Measurements from ENCODE around the gene FFAR3.

FFAR3 gene

GRCh38 chr19:35357867-35358573, at the start of gene FFAR3:
Gene FFAR3 (plus strand): TSS chr19:35358460. CDS start chr19:35358891, 431 bp downstream.
- no peak for DNase-seq (ENCODE audit: low read depth in 2 of 2)

- no peak for DNase-seq (ENCODE audit: low read depth in 2 of 2)
Observed at GRCh38 chr19:35308910-35309309, 49.4 kb upstream of the FFAR3 start.

- no peak for DNase-seq (ENCODE audit: low read depth in 2 of 2)
Observed at GRCh38 chr19:35309481-35310279, 48.6 kb upstream of the FFAR3 start.

- no peak for DNase-seq (ENCODE audit: low read depth in 2 of 2)
Observed at GRCh38 chr19:35310331-35310730, 47.9 kb upstream of the FFAR3 start.

- no peak for DNase-seq (ENCODE audit: low read depth in 2 of 2)
Observed at GRCh38 chr19:35310811-35311465, 47.3 kb upstream of the FFAR3 start.

- DNase-seq (ENCODE audit: low read depth in 2 of 2): no peak
Observed at GRCh38 chr19:35311901-35312665, 46.2 kb upstream of the FFAR3 start.

- DNase-seq (ENCODE audit: low read depth in 2 of 2): no peak
Observed at GRCh38 chr19:35313587-35313986, 44.7 kb upstream of the FFAR3 start.

GRCh38 chr19:35314031-35314430, 44.2 kb upstream of the FFAR3 start:
- no peak for DNase-seq (ENCODE audit: low read depth in 2 of 2)

- no peak for DNase-seq (ENCODE audit: low read depth in 2 of 2)
Observed at GRCh38 chr19:35314858-35315470, 43.3 kb upstream of the FFAR3 start.

- no peak for DNase-seq (ENCODE audit: low read depth in 2 of 2)
Observed at GRCh38 chr19:35315883-35316282, 42.4 kb upstream of the FFAR3 start.

GRCh38 chr19:35316560-35316959, 41.7 kb upstream of the FFAR3 start:
- DNase-seq (ENCODE audit: low read depth in 2 of 2): no peak

- DNase-seq (ENCODE audit: low read depth in 2 of 2): no peak
Observed at GRCh38 chr19:35317464-35318043, 40.7 kb upstream of the FFAR3 start.

- DNase-seq (ENCODE audit: low read depth in 2 of 2): no peak
Observed at GRCh38 chr19:35318679-35319448, 39.4 kb upstream of the FFAR3 start.

GRCh38 chr19:35320065-35320713, 38.1 kb upstream of the FFAR3 start:
- DNase-seq (ENCODE audit: low read depth in 2 of 2): no peak

GRCh38 chr19:35321291-35321690, 37.0 kb upstream of the FFAR3 start:
- DNase-seq (ENCODE audit: low read depth in 2 of 2): no peak

- no peak for DNase-seq (ENCODE audit: low read depth in 2 of 2)
Observed at GRCh38 chr19:35322014-35322413, 36.2 kb upstream of the FFAR3 start.

- no peak for DNase-seq (ENCODE audit: low read depth in 2 of 2)
Observed at GRCh38 chr19:35327642-35328041, 30.6 kb upstream of the FFAR3 start.

GRCh38 chr19:35328851-35329285, 29.4 kb upstream of the FFAR3 start, which contains the start of gene CD22:
Gene CD22 (plus strand): TSS chr19:35329187. CDS start chr19:35332041, 2,854 bp downstream.
- DNase-seq (ENCODE audit: low read depth in 2 of 2): no peak

- DNase-seq (ENCODE audit: low read depth in 2 of 2): no peak
Observed at GRCh38 chr19:35329323-35329722, 28.9 kb upstream of the FFAR3 start.

GRCh38 chr19:35330475-35330874, 27.8 kb upstream of the FFAR3 start:
- DNase-seq (ENCODE audit: low read depth in 2 of 2): no peak
